AG10803 (cell line): ENCODE measurements around the gene THSD7A.

Source experiments
- DNase-seq: peaks from one replicate; pipeline ENCODE4 v3.0.0; 2010; ENCODE audit warnings: low read depth
- H3K4me3 ChIP-seq: 2 replicates; pipeline ENCODE4 v1.5.1; 2011; ENCODE audit warnings: mild to moderate bottlenecking, low read length, control low read depth
- TF ChIP-seq, protein P1 (sequence below): conservative IDR thresholded peaks from 2 replicates; pipeline ENCODE4 v1.5.1; 2011; ENCODE audit warnings: mild to moderate bottlenecking, low read length, control low read depth, inconsistent platforms

The THSD7A gene

DNA sequence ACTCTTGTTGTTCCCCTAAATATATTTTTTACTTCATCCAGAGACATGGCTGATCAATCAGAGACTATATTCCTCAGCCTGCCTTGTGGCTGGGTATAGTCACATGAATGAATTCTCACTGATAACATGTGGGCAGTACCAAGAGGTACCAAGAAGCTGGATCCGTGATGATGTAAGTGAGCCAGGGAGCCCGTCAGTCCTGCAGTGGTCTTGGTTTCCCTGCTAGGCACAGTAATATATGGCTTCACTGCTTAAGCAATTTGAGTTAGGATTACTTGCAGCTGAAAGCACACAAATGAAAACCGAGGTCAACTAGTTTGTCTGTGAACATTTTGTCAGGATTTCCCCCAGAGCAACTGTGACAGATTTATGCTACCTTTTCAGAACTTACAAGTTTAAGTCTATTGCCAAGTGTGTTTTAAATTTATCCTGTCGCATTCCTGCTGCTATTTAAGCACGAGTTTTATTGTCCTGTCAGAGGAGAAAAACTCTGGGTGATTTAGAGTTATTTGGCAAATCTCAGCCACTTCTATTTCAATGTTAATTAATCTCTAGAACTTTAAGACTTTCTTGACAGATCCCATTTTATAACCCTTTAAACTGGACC lies 476.5 kb downstream of the THSD7A start:
- H3K4me3 ChIP-seq: no peak overlapping the region
- TF ChIP-seq, protein P1, sequence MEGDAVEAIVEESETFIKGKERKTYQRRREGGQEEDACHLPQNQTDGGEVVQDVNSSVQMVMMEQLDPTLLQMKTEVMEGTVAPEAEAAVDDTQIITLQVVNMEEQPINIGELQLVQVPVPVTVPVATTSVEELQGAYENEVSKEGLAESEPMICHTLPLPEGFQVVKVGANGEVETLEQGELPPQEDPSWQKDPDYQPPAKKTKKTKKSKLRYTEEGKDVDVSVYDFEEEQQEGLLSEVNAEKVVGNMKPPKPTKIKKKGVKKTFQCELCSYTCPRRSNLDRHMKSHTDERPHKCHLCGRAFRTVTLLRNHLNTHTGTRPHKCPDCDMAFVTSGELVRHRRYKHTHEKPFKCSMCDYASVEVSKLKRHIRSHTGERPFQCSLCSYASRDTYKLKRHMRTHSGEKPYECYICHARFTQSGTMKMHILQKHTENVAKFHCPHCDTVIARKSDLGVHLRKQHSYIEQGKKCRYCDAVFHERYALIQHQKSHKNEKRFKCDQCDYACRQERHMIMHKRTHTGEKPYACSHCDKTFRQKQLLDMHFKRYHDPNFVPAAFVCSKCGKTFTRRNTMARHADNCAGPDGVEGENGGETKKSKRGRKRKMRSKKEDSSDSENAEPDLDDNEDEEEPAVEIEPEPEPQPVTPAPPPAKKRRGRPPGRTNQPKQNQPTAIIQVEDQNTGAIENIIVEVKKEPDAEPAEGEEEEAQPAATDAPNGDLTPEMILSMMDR: no peak
- DNase-seq: no peak

DNA sequence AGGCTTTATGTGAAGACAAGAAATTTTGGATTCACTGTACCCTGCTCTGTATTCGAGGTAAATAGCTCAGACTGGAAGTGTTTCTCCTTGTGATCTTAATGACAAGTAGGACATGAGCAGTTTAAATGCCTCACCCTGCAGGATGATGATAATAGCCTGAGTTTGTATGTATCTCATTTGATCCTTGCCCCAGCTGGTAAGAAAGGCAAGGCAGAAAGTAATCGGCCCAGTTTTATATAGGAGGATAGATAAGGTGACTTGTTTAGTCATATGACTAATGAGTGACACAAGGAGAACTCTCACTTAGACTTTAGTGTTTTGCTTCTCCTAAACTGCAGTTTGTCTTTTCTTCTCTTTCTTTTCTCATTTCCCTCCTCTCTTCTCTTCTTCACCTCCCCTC lies 485.7 kb downstream of the THSD7A start:
- TF ChIP-seq, protein P1: no peak
- no peak for DNase-seq

DNA sequence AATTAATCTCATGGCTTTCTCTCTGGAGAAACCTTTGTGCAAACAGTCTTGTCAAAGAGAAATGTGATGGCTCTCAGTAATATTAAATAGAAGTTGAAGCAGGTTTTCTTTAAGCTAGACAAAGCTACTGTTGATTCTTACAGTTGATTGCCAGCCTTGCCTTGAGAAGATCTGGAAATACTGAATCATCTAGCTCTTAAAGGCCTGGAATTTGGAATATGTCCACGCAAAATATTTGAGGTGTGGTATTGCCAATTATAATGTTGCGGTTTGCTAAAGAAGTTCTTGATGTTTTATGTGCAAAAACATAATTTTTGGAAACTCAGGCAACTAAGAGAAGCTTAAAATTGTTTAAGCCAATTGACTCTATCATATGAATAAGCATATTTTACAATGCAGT lies 486.4 kb downstream of the THSD7A start:
- no peak overlapping the region for H3K4me3 ChIP-seq
- peak; percentile 68 for DNase-seq
- TF ChIP-seq, protein P1: no peak

More for the DNA sequence above, 485.7 kb downstream of the THSD7A start:
- no peak overlapping the region for H3K4me3 ChIP-seq

DNA sequence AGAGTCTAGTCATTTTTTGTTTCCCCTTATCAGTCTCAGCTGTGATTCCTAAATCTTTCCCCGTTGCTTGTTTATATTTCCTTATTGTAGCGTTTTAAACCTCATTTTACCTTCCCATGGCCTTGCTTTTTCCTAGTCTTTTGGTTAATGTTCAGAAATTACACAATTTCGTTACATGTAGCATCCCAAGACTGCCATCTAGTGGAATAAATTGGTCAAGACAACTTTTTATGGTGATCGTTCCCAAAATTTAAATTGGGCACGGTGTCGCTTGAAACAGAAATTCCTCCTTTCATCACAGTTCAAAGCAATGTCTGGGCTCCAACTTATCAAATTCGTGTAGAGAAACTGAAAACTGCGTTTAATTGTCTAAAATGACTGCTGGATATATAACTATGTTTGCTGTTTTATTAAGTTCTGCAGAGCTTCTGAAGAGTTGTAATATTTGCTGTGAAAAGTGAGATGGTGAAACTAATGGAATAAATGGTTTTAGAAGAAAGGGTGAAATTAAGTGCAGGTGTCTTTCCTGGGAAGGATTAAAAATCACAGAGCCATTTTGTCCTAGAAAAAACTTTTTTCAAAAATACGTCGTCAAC lies 488.1 kb downstream of the THSD7A start:
- DNase-seq: peak; percentile 43
- TF ChIP-seq, protein P1: peak; percentile 81
- no peak overlapping the region for H3K4me3 ChIP-seq

DNA sequence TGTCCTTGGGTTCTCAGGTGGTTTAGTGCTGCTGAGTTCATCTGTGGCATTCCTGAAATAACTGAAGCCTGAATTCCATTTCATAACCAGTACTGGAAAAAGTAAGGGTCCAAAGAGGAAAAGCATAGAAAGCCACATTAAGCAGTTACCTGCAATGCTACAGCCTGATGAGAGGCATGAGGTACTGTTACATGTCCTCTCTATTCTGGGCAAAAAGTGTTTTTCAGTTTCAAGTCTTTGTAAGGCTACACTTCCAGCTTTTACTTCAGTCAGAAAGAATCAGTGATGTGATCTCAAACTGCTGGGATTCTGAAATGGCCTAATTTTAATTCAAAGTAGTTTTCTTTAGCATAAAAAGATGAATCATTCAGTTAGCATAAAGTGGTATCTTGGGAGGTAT lies 488.9 kb downstream of the THSD7A start:
- DNase-seq: no peak
- TF ChIP-seq, protein P1: no peak

DNA sequence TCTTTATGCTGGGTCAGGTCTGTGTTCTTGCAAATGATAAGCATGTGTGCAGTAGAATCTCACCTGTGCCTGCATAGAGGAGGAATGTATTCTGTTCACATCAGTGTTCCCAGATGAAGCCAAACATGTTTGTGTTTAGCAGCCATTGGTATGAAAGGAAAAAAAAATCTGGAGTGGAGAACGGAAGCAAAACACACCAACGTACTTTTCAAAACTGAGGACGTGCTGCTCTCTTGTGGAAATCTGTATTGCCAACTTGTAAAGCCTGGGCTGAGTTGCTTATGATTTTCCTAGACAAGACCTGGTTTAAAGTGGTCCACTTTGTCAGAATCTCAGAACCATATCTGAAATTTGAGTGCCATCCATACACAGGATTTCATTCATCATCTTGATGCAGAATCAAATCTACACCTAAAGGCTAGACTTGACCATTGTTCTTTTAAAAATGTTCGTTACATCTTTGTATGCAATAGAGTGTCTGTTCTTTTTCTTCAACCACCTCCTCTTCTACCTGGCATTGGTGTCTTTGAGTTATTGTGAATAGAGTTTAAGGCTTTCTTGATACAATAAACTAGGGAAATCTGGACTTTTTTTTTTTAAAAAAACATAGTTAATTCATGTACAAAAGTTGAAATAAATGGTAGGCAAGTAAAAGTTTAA lies 490.6 kb downstream of the THSD7A start:
- DNase-seq: peak; percentile 46

More for the DNA sequence above, 488.9 kb downstream of the THSD7A start:
- H3K4me3 ChIP-seq: no peak overlapping the region

More for the DNA sequence above, 490.6 kb downstream of the THSD7A start:
- TF ChIP-seq, protein P1: peak; percentile 49
- no peak overlapping the region for H3K4me3 ChIP-seq
